ENCODE data around the gene HAPLN2.
"Not testable (repeated sequence)": the region's sequence is repeated elsewhere in the genome, so short reads cannot be mapped to it uniquely, and the experiment has no call there.

HAPLN2 gene

DNA sequence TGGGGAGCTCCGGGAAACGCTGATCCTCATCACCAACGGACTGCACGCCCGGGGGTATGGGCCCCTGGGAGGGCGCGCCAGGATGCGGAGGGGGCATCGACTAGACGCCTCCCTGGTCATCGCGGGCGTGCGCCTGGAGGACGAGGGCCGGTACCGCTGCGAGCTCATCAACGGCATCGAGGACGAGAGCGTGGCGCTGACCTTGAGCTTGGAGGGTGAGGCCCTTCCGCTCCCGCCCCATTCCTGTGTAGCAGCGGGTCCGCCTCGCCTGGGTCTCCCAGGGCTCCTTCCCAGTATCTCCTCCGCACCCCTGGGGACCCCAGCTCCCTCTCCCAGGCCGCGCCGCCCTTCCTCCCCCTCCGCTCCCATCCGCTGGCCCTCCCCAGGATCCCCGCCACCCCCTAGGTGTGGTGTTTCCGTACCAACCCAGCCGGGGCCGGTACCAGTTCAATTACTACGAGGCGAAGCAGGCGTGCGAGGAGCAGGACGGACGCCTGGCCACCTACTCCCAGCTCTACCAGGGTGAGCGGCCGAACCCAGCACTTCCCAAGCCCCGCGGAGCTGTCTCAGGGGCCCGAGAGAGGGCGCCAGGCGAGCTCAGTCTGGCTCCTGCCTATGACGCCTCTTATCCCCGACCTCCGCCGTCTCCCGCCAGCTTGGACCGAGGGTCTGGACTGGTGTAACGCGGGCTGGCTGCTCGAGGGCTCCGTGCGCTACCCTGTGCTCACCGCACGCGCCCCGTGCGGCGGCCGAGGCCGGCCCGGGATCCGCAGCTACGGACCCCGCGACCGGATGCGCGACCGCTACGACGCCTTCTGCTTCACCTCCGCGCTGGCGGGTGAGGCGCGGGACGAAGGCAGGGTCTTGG, 5.0 kb downstream of the HAPLN2 start:
- FAIRE-seq: no peak

- FAIRE-seq: no peak
Observed at GRCh38 chr1:156624814-156625435, 5.7 kb downstream of the HAPLN2 start.

DNA sequence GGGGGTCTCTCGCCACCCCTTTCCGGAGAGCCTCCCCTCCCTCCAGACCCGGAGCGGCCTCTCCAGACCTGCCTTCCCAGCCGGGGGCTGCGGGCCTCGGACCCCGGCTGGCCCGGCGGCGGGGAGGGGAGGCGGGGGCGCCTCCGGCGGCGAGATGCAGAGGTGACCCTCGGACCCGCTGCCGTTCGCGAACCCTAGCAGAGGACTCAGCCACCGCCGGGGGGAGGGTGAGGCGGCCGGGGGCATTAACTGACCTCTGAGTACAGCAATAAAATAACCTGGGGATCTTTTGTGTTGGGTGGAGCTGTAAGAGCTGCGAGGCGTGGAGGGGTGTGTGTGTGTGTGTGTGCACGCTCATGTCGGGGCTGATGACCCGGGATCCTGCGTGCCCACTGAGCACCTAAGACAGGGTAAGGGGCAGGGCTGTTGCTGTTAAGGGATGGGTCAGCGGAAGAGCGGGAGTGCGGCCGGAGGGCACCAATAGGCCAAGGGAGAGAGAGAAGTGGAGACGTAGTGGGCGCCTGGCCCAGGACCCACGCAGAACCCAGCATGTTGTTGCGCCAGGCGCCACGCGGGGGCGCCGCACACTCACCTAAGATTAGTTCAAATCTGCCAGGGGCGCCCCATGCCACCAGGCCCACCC, 6.3 kb downstream of the HAPLN2 start:
- no peak for FAIRE-seq

DNA sequence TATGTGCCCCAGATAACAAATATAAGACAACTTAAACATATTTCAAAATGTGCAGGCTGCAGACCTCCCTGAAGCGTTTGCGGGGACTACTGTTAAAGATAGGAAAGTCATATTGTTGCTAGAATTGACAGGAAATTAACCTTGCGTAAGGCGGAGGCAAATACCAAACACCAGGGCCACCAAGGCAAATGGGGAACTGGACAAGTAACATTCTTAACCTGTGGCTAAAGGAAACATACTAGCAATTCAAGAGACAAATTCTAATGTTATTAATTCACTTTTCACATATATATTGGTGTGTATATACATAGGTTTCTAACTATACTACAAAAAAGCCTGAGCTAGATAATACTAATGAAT, 6.8 kb downstream of the HAPLN2 start:
- no peak for FAIRE-seq

DNA sequence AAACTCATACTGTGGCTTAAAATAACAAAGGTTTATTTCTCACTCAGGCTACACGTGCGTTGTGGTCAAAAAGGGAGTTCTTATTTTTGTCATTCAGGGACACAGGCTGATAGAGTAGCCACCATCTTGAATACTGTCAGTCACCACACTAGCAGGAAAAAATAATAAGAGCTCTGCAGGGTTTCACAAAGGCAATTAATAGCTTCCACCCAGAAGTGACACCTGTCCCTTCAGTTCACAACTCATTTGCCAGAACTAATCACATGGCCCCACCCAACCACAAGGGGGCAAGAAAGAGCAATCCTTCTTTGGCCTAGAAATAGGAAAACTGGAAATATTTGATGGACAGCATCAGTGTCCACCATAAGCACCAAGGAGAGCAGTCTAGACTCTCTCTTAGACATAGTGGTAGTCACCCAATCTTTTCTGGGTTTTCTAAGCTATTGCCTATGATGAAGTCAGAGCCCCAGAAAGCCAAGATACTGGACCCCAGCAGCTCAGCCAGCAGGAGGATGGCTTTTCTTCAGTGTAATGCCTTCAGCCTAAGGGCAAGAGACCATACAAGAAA, 8.2 kb downstream of the HAPLN2 start:
- no peak for FAIRE-seq

- FAIRE-seq: no peak
Observed at GRCh38 chr1:156629823-156630449, 10.7 kb downstream of the HAPLN2 start.

DNA sequence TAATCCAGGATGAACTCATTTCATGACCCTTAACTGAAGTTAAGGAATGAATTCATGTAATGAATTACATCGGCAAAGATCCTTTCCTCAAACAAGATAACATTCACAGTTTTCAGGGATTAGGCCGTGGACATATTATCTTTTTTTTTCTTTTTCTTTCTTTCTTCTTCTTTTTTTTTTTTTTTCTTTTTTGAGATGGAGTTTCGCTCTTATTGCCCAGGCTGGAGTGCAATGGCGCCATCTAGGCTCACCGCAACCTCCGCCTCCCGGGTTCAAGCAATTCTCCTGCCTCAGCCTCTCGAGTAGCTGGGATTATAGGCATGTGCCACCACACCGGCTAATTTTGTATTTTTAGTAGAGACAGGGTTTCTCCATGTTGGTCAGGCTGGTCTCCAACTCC, 11.9 kb downstream of the HAPLN2 start:
- FAIRE-seq: not testable (repeated sequence)

- no peak for FAIRE-seq
Observed at GRCh38 chr1:156632355-156632754, 13.1 kb downstream of the HAPLN2 start.

- FAIRE-seq: no peak
Observed at GRCh38 chr1:156638189-156638985, 19.2 kb downstream of the HAPLN2 start.

- FAIRE-seq: no peak
Observed at GRCh38 chr1:156639601-156640101, 20.4 kb downstream of the HAPLN2 start.

- no peak for FAIRE-seq
Observed at GRCh38 chr1:156640842-156641706, 21.9 kb downstream of the HAPLN2 start.

- no peak for FAIRE-seq
Observed at GRCh38 chr1:156641761-156642264, 22.6 kb downstream of the HAPLN2 start, which contains the start of gene BCAN. TSS of gene BCAN (plus strand) at chr1:156642117. CDS start at chr1:156646055, 3,938 bp downstream.

DNA sequence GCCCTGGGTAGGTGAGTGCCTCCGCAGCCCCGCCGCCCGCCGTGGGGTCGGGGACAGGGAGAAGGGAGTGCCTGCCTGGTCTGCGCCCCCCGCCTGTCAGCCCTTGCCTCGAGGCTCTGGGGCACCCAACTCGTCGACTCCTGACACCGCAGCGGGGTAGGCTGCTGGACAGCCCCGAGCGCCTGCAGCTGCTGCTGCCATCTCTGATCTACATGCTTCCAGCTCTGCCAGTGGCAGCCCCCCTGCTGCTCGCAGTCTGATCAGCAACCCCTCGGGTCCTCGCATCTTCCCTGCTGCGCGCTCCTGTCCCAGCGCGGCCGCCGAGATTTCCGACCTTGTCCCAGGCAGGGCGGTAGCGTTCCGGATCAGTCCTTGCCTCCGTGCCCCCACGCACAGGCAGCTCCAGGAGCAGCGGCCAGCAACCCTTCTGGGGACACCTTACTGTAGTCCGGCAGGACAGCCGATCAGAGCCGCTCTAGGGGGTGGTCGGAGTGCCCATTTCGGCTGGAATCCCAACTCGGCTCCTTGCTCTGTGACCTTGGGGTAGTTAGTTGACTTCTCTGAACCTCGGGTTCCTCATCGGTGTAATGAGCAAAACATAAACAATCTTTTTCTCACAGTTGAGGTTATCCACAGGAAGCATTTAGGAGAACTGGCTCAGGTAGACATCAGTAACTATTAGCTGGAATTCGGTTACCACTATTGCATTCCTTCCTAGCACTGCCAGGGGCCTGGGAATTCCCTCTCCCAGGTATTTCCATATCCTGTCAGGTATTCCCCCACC, 23.2 kb downstream of the HAPLN2 start:
- no peak for FAIRE-seq

- no peak for FAIRE-seq
Observed at GRCh38 chr1:156643049-156643777, 24.0 kb downstream of the HAPLN2 start.

DNA sequence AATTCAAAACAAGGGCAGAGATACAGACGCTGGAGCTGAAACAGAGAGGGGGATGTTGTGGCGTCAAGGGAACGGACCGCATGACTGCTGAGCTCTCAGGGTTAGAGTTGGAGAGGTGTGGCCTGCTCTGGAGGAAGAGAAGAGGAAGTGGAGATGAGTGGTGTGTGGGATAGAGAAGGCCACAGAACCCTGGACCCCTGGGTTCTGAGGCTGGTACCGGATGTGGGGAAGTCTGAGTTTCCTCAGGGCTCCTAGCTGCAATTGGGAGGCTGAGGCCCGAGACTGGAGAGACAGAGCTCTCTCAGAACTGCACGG, 24.5 kb downstream of the HAPLN2 start:
- no peak for FAIRE-seq

DNA sequence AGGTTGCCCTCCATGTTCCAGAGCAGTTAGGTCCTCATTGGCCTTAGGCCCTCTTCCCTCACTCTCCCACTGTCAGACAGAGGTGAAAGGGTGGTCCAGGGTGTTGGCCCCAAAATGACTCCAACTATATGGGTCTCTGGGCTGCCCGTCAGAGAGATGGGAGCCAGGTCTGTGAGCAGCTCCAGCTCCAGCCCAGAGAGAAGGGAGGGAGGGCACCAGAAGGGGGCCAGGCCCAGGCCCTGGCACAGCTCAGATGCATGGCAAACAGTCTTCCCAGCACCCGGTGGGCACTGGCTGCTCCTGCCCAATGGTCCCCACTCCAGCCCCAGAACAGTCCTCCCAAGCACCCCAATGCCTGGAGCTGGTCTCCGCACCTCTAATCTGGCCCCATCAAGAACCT, 24.9 kb downstream of the HAPLN2 start:
- FAIRE-seq: no peak

GRCh38 chr1:156644640-156645039, 25.4 kb downstream of the HAPLN2 start:
- no peak for FAIRE-seq

DNA sequence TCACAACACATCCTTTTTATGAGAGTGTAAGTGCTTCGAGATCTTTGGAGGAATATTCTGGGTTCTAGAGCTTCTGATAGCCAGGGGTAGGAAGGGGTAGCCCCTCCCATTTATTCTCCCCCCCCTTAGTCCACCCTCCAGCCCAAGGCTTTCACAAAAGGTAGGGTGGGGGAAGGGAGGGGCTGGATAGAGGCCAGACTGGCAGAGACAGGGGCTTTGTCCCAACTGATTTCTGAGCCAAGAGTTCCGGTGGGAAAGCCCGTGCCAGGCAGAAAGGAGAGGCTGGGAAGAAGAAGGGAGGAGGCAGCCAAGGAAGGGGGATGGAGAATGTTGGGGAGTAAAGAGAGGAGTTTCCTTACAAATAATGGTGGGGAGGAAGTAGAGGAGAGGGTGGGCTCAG, 25.8 kb downstream of the HAPLN2 start:
- FAIRE-seq: no peak

DNA sequence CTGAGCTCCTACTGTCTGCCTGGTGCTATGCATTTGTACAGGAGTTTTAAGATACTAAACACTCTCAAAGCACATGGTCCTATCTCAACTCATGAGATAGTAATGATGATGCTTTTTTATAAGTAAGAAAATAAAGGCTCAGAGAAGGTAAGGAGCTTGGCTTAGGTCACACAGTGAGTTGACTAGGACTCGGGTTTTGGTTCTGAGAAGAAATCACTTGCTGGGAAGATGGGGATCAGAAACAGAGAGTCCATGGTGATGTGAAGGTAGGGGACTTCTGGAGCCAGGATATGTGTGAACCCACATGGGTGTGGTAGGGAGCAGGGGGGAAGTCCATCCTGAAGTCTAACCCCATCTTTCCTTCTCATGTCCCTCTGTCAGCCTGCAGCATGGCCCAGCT, 26.5 kb downstream of the HAPLN2 start:
- FAIRE-seq: no peak
